K562 (cell line): ENCODE data around the gene TDRD10. TPM values are rescaled to one million over a fixed set of nuclear protein-coding genes. Genes with fewer than 3 reads are reported as not detected.

Experiments used
- ATF2 ChIP-seq: sonication (generic); formaldehyde crosslinking; IDR thresholded peaks from 2 replicates; pipeline ENCODE4 v1.8.1; 2022; ENCODE audit warnings: missing genetic modification reagents
- HNRNPLL ChIP-seq: fragments of 200-400 bp; formaldehyde crosslinking; IDR thresholded peaks from 2 replicates; pipeline ENCODE4 v1.6.1; 2017; ENCODE audit warnings: low read length, low read depth, mild to moderate bottlenecking; ENCODE audit not compliant: poor library complexity, severe bottlenecking
- NFYB ChIP-seq: IDR thresholded peaks from 2 replicates; pipeline ENCODE4 v1.6.1; 2011; ENCODE audit warnings: mild to moderate bottlenecking, moderate library complexity; ENCODE audit not compliant: insufficient read length; ENCODE audit errors: extremely low read depth
- PRDM10 ChIP-seq: fragments of 450-650 bp; IDR thresholded peaks from 2 replicates; pipeline ENCODE4 v1.6.1; 2018; ENCODE audit not compliant: partially characterized antibody
- RAD21 ChIP-seq, 2 experiments: fragments of 250-450 bp in 1 of 2; fragments of 450-650 bp in 1 of 2; sonication (Bioruptor Pico) in 1 of 2; formaldehyde crosslinking in 1 of 2; IDR thresholded peaks in 1 of 2; conservative IDR thresholded peaks in 1 of 2; 2 replicates each; pipeline versions ENCODE4 v1.4.0 to v1.8.0; 2020 to 2022; ENCODE audit warnings: mild to moderate bottlenecking in 2 of 2, moderate library complexity in 1 of 2
- SUPT5H ChIP-seq: fragments of 450-650 bp; IDR thresholded peaks from 2 replicates; pipeline ENCODE4 v1.6.1; 2016
- TCF15 ChIP-seq: fragments of 250-450 bp; sonication (Bioruptor Pico); IDR thresholded peaks from 2 replicates; pipeline ENCODE4 v1.8.0; 2022; ENCODE audit warnings: moderate library complexity, mild to moderate bottlenecking, inconsistent platforms
- TCFL5 ChIP-seq: fragments of 250-450 bp; sonication (Bioruptor Pico); conservative IDR thresholded peaks from 2 replicates; pipeline ENCODE4 v1.6.1; 2021; ENCODE audit warnings: mild to moderate bottlenecking, moderate library complexity, matching md5 sums
- TEAD4 ChIP-seq, 2 experiments: sonication (generic) in 1 of 2; formaldehyde crosslinking in 1 of 2; IDR thresholded peaks; 2 replicates each; pipeline versions ENCODE4 v1.6.1 to v1.8.0; 2012 to 2022; ENCODE audit warnings: borderline replicate concordance in 1 of 2, inconsistent platforms in 1 of 2, low read length in 1 of 2, mild to moderate bottlenecking in 1 of 2, missing genetic modification reagents in 1 of 2
- TRIM24 ChIP-seq, 2 experiments: fragments of 450-650 bp; IDR thresholded peaks; 2 replicates each; pipeline ENCODE4 v1.6.1; 2016
- TRIM28 ChIP-seq: fragments of 450-650 bp; IDR thresholded peaks from 2 replicates; pipeline ENCODE4 v1.6.1; 2017
- XRCC5 ChIP-seq: fragments of 200-400 bp; formaldehyde crosslinking; IDR thresholded peaks from 2 replicates; pipeline ENCODE4 v1.6.1; 2017; ENCODE audit warnings: low read depth, mild to moderate bottlenecking, low read length
- ZC3H11A ChIP-seq: IDR thresholded peaks from 2 replicates; pipeline ENCODE4 v1.6.1; 2012; ENCODE audit warnings: low read depth, low read length, improper control_type of control experiment
- ZFX ChIP-seq: sonication (generic); formaldehyde crosslinking; IDR thresholded peaks from 2 replicates; pipeline ENCODE4 v1.8.0; 2022; ENCODE audit warnings: mild to moderate bottlenecking, missing genetic modification reagents, moderate library complexity
- ZNF12 ChIP-seq: sonication (generic); formaldehyde crosslinking; IDR thresholded peaks from 2 replicates; pipeline ENCODE4 v1.4.0; 2020; ENCODE audit warnings: mild to moderate bottlenecking, missing genetic modification reagents
- ZNF512 ChIP-seq: IDR thresholded peaks from 2 replicates; pipeline ENCODE4 v1.6.1; 2016; ENCODE audit warnings: missing genetic modification characterization, missing compliant biosample characterization
- ZNF583 ChIP-seq: fragments of 250-450 bp; sonication (Bioruptor Pico); IDR thresholded peaks from 2 replicates; pipeline ENCODE4 v1.4.0; 2020
- polyA plus RNA-seq, 8 experiments: library from polyadenylated mRNA; depleted of rRNA in 4 of 8; stranded (reverse) in 5 of 8; unstranded in 3 of 8; fragments of >200 nt; fragmentation: Nextera tagmentation in 2 of 8; fragmentation: Illumina TruSeq in 1 of 8; extraction: Ambion mirVana in 2 of 8; extraction: Trizol in 1 of 8; gene quantifications; 2 replicates each; pipeline versions ENCODE4 v1.2.1 to v1.2.3, GENCODE V29; 2011 to 2014; ENCODE audit warnings: inconsistent platforms in 1 of 8, missing spikeins in 1 of 8
- total RNA-seq, 7 experiments: library from RNA; depleted of rRNA in 6 of 7; stranded (reverse); fragments of >200 nt in 6 of 7; fragmentation: Illumina TruSeq in 2 of 7; extraction: Trizol in 2 of 7; gene quantifications; 2 replicates each; pipeline versions ENCODE4 v1.2.1 to v1.2.3, GENCODE V29; 2011 to 2021; ENCODE audit warnings: low replicate concordance in 1 of 7
- TF ChIP-seq, protein P1 (sequence below): fragments of 250-450 bp; sonication (Bioruptor Pico); IDR thresholded peaks from 2 replicates; pipeline ENCODE4 v1.5.0; 2021
- TF ChIP-seq, protein P2 (sequence below): sonication (generic); formaldehyde crosslinking; IDR thresholded peaks from 2 replicates; pipeline ENCODE4 v1.8.0; 2022; ENCODE audit warnings: missing genetic modification reagents, mild to moderate bottlenecking, borderline replicate concordance

TDRD10 gene
- total and polyA plus RNA-seq, 9 of the 15 experiments (the other 6 are each of a cell fraction or from before 2014, with no cell fraction given) = not detected

GRCh38 chr1:154490317-154490716, 11.7 kb upstream of the TDRD10 start (continued):
- TF ChIP-seq PRDM10 = no peak
- no peak for TF ChIP-seq ZNF12 (CRISPR knock-in tag)
- peak in 1 of 2 experiments; percentile 3; a peak in 1 of 4 replicates for TF ChIP-seq RAD21 (CRISPR knock-in tag; conservative IDR thresholded peaks at IDR 0.05 in 1 of 2, IDR thresholded peaks at IDR 0.05 in 1 of 2)
- TF ChIP-seq, protein P1, sequence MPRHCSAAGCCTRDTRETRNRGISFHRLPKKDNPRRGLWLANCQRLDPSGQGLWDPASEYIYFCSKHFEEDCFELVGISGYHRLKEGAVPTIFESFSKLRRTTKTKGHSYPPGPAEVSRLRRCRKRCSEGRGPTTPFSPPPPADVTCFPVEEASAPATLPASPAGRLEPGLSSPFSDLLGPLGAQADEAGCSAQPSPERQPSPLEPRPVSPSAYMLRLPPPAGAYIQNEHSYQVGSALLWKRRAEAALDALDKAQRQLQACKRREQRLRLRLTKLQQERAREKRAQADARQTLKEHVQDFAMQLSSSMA = no peak
- no peak for TF ChIP-seq TCFL5 (CRISPR knock-in tag)
- TF ChIP-seq TCF15 = no peak
- TF ChIP-seq ZNF512 (tag) = no peak
- TF ChIP-seq TRIM28 = no peak
- peak; percentile 50 for TF ChIP-seq TEAD4 (IDR thresholded peaks at IDR 0.05; ENCODE audit: low read length)
- no peak for TF ChIP-seq TEAD4 (CRISPR knock-in tag; IDR thresholded peaks at IDR 0.05; ENCODE audit: borderline replicate concordance)
- no peak for TF ChIP-seq HNRNPLL
- TF ChIP-seq TRIM24 (IDR thresholded peaks at IDR 0.05) = peak in 1 of 2 experiments; percentile 14; a peak in 1 of 4 replicates
- TF ChIP-seq ZFX (CRISPR knock-in tag) = no peak
- no peak for TF ChIP-seq XRCC5
- TF ChIP-seq ZNF583 (CRISPR knock-in tag) = no peak
- TF ChIP-seq, protein P2, sequence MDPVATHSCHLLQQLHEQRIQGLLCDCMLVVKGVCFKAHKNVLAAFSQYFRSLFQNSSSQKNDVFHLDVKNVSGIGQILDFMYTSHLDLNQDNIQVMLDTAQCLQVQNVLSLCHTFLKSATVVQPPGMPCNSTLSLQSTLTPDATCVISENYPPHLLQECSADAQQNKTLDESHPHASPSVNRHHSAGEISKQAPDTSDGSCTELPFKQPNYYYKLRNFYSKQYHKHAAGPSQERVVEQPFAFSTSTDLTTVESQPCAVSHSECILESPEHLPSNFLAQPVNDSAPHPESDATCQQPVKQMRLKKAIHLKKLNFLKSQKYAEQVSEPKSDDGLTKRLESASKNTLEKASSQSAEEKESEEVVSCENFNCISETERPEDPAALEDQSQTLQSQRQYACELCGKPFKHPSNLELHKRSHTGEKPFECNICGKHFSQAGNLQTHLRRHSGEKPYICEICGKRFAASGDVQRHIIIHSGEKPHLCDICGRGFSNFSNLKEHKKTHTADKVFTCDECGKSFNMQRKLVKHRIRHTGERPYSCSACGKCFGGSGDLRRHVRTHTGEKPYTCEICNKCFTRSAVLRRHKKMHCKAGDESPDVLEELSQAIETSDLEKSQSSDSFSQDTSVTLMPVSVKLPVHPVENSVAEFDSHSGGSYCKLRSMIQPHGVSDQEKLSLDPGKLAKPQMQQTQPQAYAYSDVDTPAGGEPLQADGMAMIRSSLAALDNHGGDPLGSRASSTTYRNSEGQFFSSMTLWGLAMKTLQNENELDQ (CRISPR knock-in tag) = no peak
- no peak for TF ChIP-seq NFYB
- TF ChIP-seq SUPT5H = no peak
- no peak for TF ChIP-seq ATF2 (CRISPR knock-in tag)
- TF ChIP-seq ZC3H11A = no peak
